HuH-7.5 (cell line): ENCODE measurements around the gene FAM167B.
A peak's percentile ranks its signal among the peaks of the same experiment; 100 is the strongest.
"Not testable (repeated sequence)": the region's sequence is repeated elsewhere in the genome, so short reads cannot be mapped to it uniquely, and the experiment has no call there.

ENCODE experiments used
- DNase-seq: peaks from one replicate; pipeline ENCODE4 v3.0.0; 2011; ENCODE audit warnings: low spot score

FAM167B gene

GRCh38 chr1:32263236-32263593, 16.2 kb downstream of the FAM167B start:
- not testable (repeated sequence) for DNase-seq

DNA sequence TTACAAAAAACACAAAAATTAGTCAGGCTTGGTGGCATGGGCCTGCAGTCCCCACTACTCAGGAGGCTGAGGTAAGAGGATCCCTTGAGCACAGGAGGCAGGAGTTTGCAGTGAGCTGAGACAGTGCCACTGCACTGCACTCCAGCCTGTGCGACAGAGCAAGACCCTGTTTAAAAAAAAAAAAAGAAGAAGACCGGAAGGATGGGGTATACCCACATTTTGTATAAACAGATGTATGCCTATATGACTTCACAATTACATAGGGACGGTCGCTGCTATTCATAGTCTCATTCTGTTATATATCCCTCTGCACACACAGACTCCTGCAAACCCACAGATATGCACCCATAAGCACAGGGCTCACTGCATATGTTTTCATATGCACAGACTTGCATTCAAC, 16.7 kb downstream of the FAM167B start:
- DNase-seq = no peak

DNA sequence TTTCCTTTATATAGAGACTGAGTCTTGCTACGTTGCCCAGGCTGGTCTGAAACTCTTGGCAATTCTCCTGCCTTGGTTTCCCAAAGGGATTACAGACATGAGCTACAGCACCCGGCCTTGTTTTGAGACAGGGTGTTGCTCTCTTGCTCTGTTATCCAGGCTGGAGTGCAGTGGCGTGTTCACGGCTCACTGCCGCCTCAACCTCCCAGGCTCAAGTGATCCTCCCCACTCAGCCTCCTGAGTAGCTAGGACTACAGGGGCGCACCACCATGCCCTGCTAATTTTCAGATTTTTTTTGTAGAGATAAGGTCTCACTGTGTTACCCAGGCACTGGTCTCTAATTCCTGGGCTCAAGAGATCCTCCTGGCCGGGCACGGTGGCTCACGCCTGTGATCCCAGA, 18.8 kb downstream of the FAM167B start:
- no peak for DNase-seq

DNA sequence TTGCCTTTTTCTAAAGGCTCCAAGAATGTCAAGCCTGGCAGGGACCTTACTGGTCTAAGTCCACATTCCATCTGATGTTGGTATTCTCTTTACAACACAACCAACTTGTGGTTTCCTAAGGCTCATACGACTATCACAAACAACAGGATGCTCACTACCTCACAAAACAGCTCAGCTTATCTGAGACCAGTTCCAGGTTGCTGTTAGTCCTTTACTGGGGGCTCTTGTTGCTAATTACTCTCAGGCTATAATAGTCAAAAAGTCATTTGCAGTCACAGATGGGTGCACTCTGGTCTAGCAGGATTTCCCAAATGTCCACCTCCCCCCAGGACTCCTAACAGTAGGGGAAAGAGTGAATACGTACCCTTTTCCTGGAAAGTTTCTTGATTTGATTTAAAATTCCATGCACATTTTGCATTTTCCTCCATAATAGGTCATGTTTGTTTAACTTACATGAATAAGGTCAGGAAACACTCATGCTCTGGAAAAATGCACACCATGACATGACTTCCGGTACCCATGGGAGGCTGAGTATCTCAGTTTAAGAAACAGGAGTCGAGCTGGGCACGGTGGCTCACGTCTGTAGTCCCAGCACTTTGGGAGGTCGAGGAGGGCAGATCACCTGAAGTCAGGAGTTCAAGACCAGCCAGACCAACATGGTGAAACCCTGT, 20.0 kb downstream of the FAM167B start:
- no peak for DNase-seq

- no peak for DNase-seq
These were observed 22.7 kb downstream of the FAM167B start for GRCh38 chr1:32269744-32270143.

GRCh38 chr1:32272557-32273390, 25.8 kb downstream of the FAM167B start:
- DNase-seq = no peak

DNA sequence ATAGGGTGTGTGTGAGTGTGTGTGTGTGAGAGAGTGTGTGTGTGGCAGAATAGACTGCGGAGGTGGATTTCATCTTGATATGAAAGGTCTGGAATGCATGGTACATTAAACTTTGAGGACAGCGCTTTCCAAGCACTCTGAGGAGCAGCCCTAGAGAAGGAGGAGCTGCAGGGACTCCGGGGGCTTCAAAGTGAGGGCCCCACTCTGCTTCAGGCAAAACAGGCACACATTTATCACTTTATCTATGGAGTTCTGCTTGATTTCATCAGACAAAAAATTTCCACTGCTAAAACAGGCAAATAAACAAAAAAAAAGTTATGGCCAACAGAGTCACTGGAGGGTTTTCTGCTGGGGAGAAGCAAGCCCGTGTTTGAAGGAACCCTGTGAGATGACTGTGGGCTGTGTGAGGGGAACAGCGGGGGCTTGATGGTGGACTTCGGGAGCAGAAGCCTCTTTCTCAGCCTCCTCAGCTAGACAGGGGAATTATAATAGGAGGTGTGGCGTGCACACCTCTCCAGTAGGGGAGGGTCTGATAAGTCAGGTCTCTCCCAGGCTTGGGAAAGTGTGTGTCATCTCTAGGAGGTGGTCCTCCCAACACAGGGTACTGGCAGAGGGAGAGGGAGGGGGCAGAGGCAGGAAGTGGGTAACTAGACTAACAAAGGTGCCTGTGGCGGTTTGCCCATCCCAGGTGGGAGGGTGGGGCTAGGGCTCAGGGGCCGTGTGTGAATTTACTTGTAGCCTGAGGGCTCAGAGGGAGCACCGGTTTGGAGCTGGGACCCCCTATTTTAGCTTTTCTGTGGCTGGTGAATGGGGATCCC, 26.6 kb downstream of the FAM167B start:
- DNase-seq = peak; percentile 39

DNA sequence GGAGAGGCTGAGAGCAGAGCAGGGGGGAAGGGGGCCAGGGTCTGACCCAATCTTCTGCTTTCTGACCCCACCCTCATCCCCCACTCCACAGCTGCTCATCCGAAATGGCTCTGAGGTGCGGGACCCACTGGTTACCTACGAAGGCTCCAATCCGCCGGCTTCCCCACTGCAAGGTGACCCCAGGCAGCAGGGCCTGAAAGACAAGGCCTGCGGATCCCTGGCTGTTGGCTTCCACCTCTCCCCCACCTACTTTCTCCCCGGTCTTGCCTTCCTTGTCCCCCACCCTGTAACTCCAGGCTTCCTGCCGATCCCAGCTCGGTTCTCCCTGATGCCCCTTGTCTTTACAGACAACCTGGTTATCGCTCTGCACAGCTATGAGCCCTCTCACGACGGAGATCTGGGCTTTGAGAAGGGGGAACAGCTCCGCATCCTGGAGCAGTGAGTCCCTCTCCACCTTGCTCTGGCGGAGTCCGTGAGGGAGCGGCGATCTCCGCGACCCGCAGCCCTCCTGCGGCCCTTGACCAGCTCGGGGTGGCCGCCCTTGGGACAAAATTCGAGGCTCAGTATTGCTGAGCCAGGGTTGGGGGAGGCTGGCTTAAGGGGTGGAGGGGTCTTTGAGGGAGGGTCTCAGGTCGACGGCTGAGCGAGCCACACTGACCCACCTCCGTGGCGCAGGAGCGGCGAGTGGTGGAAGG, 27.8 kb downstream of the FAM167B start:
- no peak for DNase-seq

- DNase-seq = no peak
These were observed 28.4 kb downstream of the FAM167B start for GRCh38 chr1:32275424-32275823.

GRCh38 chr1:32276032-32276782, 29.2 kb downstream of the FAM167B start:
- DNase-seq = no peak

GRCh38 chr1:32284777-32285176, 37.8 kb downstream of the FAM167B start:
- not testable (repeated sequence) for DNase-seq

DNA sequence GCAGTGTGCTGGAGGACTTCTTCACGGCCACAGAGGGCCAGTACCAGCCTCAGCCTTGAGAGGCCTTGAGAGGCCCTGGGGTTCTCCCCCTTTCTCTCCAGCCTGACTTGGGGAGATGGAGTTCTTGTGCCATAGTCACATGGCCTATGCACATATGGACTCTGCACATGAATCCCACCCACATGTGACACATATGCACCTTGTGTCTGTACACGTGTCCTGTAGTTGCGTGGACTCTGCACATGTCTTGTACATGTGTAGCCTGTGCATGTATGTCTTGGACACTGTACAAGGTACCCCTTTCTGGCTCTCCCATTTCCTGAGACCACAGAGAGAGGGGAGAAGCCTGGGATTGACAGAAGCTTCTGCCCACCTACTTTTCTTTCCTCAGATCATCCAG, 38.6 kb downstream of the FAM167B start:
- no peak for DNase-seq

GRCh38 chr1:32286763-32287162, 39.7 kb downstream of the FAM167B start:
- DNase-seq = no peak

DNA sequence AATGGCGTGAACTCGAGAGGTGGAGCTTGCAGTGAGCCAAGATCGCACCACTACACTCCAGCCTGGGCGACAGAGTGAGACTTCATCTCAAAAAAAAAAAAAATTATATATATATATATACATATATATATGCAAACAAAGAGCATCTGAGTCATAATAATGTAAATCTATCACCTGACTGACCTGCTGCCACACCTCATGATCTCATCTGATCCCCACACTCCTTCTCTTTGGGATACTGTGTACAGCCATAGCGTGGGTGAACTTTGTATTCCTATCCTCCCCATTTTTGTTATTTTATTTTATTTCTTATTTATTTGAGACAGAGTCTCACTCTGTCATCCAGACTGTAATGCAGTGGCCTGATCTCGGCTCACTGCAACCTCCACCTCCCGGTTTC, 42.2 kb downstream of the FAM167B start:
- DNase-seq = no peak

DNA sequence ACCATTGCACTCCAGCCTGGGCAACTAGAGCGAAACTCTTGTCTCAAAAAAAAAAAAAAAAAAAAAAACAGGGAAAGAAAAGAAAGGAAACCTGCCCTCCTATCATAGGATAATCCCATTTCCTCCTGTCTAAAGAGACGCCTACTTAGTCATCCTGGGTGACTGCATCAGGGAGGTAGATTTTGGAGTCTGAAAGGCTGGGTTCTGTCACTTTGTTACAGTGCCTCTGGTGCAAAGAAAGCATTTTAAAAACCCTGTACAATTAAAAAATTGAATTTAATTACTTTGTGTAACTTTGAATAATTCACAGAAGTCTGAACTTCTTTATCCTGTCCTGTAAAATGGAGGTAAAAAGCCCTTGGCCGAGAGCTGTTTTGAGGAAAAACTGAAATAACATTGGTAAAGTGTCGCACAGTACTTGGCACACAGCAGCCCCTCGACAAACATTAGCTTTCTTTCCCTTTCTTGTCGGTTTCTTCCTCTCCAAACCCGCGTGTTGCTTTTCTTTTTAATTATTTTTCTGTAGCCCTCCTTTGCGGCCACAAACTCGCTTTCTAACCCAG, 44.2 kb downstream of the FAM167B start:
- no peak for DNase-seq

DNA sequence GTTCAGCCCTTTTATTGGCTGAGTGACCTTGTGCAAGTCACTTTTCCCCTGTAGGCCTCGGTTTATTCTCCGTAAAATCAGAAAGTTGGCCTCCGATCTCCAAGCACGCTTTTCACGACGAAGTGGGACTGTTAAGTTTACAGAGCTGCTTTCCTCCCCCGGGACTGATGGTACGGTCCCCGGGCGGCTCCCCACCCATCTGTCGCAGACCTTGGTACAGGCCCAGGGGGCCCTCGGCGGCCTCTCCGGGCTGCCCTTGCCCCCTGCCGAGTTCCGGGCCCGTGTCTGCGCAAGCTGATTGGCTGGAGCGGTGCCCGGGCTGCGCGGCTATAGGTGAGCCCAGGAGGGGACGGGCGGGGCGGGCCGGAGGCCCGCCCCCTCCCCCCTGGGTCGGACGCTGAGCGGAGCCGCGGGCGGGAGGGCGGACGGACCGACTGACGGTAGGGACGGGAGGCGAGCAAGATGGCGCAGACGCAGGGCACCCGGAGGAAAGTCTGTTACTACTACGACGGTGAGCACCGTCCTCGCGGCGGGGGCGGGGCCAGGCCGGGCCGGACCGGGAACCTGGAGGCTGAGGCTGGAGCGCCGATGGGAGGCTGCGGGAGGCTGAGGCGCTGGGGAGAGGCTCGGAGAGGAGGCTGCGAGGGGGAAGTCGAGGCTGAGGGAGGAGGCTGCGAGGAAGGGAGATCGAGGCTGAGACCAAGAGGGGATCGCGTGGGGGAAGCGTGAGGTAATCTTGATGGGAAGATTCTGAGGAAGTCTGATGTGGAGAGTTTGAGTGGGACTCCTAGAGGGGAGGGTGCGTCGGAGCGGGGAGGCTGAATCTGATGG, 44.9 kb downstream of the FAM167B start, which contains the start of gene HDAC1:
TSS of gene HDAC1 (plus strand) at position 376 of the 831 bp plus-strand sequence. CDS start at position 463, 87 bp downstream.
- DNase-seq = peak; percentile 93

GRCh38 chr1:32298211-32298610, 51.2 kb downstream of the FAM167B start:
- not testable (repeated sequence) for DNase-seq
